ENCODE results near the gene RNF217.

RNF217 gene

DNA sequence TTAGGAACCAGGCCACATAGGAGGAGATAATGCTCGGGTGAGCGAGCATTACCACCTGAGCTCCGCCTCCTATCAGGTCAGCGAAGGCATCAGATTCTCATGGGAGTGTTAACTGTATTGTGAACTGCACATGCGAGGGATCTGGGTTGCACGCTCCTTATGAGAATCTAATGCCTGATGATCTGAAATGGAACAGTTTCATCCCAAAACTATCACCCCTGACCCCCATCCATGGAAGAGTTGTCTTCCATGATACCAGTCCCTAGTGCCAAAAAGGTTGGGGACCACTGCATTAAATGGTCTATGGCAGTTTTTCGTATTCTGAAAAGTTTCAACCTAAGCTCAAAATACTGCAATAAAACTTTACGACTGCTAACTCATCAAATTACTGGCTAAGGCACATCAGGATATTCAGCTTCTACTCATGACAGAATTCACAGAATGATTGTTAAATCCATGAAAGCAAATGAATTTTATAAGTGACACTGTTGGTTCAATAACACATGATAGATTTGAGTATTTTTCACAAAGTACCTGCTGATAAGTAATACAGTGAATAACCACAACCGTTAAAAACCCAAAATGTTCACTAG is 25.9 kb downstream of the RNF217 start:
- no peak for DNase-seq (ENCODE audit: low spot score)

DNA sequence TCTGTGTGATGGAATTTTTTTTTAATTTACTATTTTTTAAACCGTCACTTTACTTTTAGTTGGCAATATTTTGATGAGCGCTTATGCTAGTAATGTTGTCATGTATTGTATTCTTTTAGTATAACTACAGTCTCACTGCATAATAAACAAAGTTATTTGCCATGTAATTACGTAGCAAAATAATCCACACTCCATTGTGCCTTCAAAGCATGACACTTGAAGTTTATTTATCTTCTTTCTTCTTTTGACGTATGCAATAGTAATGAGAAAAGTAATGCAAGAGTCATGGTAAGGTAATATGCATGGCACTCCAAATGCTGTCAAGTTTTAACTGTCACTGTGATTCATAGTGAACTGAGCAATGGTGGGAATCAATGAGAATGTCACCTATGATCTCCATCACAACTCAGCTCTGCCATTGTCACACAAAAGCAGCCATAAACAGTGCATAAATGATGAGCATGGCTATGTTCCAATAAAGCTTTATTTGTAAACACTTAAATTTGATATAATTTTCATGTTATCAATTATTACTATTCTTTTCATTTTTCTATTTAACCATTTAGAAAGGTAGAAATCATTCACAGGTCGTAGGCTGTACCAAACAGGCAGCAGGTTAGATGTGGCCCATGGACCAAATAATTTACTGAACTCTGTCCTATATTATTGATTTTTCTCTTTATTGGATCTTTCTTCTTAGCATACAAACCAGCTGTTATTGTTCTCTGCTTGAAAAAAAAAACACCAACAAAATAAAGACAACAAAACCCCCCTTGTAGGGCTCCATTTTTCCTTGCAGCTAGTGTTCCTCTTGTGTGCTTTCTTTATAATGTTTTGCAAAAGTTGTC is 27.1 kb downstream of the RNF217 start:
- no peak for DNase-seq (ENCODE audit: low spot score)

DNA sequence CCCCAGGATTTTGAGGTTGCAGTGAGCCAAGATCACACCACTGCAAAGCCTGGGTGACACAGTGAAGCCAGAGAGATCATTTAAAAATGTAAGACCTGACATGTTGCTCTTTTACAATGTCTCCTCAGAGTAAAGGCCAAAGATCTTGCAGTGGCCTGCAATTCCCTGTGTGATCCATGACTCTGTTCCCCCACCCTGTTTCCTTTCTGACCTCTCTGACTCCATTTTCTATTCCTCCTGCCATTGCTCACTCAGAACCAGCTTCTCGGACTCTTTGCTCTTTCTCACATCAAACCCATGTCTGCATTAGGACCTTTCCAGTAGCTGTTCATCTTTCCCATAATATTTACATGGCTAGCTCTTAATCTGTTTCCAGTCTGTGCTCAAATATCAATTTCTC is 28.8 kb downstream of the RNF217 start:
- no peak for DNase-seq (ENCODE audit: low spot score)

DNA sequence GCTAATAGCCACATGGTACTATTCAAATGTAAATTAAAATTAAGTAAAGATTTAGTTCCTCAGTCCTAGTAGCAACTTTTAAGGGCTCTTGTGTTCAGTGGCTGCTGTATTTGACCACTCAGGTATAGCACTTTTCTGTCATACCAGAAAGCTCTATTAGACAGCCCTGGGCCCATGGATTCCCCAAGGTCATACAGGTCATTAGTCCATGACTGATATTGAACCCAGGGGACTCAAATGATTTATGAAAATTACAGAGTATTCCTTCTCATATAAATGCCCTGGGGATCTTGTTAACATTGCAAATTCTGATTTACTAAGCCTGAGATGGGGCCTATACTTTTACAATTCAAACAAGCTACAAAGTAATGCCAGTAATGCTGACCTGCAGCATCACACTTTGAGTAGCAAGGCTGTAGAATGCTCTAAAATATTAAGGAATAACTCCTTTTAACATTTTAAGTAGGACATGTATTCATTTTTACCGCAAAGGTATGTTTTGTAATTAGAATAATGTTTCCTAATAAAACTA is 29.6 kb downstream of the RNF217 start:
- no peak for DNase-seq (ENCODE audit: low spot score)

GRCh38 chr6:124993327-124993726 is 31.1 kb downstream of the RNF217 start:
- DNase-seq (ENCODE audit: low spot score), result no peak

- no peak for DNase-seq (ENCODE audit: low spot score)
Observed at GRCh38 chr6:124994648-124995047, 32.4 kb downstream of the RNF217 start.

GRCh38 chr6:124995131-124995530 is 32.9 kb downstream of the RNF217 start:
- DNase-seq (ENCODE audit: low spot score), result no peak

- no peak for DNase-seq (ENCODE audit: low spot score)
Observed at GRCh38 chr6:124995645-124996325, 33.5 kb downstream of the RNF217 start.

DNA sequence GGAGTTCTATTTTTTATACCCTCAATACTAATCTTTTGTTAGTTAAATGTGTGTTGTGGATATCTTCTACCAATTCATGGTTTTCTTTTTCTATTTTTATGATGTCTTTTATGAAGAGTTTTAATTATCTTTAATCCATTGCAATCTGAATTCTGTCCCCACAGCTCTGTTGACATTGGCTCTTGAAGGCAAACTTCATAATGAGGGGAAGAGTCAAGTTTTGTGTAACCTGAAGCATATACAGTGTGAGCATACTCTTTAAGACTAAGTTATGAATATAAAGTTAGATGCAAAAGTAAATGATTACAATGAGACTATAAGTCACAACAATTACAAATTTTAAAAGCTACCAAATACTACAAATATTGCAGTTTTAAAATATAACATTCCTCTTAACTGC is 34.2 kb downstream of the RNF217 start:
- DNase-seq (ENCODE audit: low spot score), result no peak

- no peak for DNase-seq (ENCODE audit: low spot score)
Observed at GRCh38 chr6:124997196-124997875, 35.1 kb downstream of the RNF217 start.

- no peak for DNase-seq (ENCODE audit: low spot score)
Observed at GRCh38 chr6:124999105-124999764, 37.0 kb downstream of the RNF217 start.

DNA sequence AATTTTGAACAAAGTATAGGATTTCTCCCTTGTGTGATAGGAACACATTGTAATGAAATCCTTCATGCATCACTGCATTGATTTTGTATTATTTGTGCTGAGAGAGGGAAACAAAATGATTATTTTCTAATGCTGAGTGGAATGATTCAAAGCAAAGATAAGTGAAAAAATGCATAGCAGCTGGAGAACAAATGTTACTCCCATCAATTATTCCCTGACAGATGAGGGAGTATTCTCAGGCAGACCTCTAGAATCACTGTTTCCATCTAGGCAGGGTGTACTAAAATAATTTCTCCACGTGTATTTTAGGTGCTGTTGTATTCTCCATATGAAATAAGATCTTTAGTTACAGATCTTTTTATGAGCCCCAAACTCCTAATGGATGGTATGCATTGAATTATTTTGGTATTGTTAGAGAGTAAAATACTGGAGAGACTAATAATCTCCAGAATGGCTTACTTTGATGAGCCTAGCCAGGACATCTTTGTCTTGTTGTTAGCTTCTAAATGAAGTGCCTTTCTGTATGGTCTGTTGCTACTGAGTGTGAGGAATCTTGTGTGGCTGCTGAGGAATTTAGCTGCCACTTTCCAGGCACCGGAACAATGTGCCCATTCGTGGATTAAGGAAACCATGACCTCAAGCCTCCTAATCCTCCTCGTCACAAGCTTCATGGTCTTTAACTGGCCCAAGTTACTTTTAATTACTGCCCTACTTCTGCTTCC is 39.6 kb downstream of the RNF217 start:
- DNase-seq (ENCODE audit: low spot score), result no peak

- DNase-seq (ENCODE audit: low spot score), result no peak
Observed at GRCh38 chr6:125002406-125002741, 40.1 kb downstream of the RNF217 start.

DNA sequence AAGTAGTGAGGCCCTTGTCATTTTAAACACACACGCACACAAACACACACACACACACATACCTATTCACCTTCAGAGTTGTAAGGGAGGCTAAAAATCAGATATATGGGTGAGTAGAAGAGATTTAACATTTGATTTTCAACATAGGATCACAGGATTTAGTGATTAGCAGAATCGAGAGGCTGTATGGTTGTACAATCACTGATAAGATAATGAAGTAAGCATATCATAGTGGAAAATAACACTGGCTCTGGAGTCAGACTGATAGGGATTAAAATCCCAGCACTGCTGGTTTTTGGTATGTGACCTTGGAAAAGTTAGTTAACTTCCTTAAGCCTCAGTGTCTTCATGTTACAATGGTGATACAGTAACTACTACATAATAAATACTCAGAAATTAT is 40.8 kb downstream of the RNF217 start:
- no peak for DNase-seq (ENCODE audit: low spot score)

DNA sequence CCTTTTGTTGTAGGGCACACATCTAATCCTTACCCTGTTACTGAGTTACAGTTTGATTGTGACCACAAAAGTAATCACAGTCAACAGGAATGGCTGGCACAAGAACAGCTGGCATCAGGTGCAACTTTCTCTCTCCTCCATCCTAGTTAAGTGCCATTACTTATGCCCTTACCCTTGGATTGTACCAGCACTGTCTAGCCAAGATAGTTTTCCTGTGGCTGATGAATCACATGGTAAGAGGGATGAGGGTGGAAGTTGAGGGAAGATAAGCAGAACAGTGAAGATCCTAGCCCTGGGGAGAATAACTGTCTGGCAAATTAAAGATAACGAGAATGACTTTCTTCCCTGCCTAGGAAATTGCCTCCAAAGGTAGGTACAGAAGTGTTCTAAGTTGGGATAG is 42.0 kb downstream of the RNF217 start:
- DNase-seq (ENCODE audit: low spot score), result no peak

GRCh38 chr6:125004797-125005595 is 42.8 kb downstream of the RNF217 start:
- no peak for DNase-seq (ENCODE audit: low spot score)

- DNase-seq (ENCODE audit: low spot score), result no peak
Observed at GRCh38 chr6:125008261-125008703, 46.0 kb downstream of the RNF217 start.

DNA sequence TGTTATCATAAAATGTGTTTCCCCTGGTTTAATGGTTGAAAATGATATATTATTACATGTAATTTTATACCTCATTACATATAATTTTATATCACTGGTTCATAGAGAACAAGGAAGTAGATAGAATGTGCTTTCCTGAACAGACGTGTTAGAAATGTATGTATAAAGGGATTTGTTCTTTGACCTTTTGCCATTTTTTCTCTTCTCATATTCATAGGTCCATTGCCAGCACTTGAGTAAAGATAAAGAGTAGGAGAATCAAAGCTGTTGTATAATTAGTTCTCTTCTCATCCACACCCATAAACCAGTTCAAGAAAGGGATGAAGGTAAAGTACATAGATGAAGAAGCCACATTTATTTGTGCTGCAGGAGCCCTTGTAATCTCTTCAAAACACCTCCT is 46.7 kb downstream of the RNF217 start:
- no peak for DNase-seq (ENCODE audit: low spot score)

DNA sequence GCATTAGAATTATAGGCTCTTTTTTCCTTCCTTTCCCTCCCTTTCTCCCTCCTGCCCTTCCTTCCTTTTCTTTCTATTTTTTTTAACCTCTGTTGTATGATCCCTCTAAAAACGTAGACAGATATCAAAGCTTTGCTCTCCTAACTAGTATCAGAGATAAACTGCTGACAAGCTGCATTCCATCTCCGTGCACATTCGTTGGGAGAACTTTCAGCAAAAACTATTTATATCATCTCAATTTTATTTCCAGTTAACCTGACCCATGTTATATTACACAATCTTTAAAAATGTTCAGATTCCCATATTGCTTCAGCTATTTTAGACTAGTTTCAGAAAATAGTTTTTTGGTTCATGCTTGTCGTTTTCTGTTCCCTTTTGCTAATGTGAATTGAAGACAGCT is 47.3 kb downstream of the RNF217 start:
- no peak for DNase-seq (ENCODE audit: low spot score)

- DNase-seq (ENCODE audit: low spot score), result no peak
Observed at GRCh38 chr6:125013938-125014660, 51.9 kb downstream of the RNF217 start.

Measured in CD4-positive, alpha-beta T cell treated with Interleukin-15 for 4 hours (primary cell).